ENCODE results near the gene KCNB1.

DNA sequence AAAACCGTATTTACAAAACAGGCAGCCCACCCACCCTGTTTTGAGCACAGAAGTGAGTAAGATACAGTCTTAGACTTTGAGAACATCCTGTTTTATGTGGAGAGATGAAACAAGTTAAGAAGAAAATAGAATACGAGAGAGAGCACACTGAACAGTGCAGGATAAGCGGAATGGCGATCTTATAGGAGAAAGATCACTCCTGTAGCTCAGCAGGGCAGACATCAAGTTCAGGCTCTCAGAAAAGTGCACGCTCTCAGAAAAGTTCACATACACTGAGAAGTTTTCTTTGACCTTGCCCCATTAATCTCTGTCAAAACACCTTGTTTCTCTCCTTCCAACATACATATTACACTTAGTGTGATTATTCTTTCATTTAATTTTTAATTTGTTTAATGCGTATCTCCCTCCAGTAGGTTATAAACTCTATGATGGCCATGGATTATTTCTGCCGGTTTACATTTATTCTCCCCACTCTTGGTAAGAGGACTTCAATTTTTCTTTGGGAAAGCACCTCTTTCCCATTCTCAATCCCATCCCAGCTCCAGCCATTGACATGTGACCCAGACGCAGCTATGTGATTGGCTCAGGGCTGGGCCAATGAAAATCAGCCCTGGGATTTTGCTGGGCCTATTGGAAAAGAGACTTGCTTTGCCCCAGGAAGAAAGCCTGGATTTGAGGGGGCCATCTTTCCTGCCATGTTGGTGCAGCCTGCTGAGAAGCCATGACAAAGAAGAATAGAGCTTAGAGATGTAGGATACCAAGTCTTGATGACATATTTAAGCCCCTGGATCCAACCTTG is 16.2 kb downstream of the KCNB1 start:
- TF ChIP-seq, protein P1, sequence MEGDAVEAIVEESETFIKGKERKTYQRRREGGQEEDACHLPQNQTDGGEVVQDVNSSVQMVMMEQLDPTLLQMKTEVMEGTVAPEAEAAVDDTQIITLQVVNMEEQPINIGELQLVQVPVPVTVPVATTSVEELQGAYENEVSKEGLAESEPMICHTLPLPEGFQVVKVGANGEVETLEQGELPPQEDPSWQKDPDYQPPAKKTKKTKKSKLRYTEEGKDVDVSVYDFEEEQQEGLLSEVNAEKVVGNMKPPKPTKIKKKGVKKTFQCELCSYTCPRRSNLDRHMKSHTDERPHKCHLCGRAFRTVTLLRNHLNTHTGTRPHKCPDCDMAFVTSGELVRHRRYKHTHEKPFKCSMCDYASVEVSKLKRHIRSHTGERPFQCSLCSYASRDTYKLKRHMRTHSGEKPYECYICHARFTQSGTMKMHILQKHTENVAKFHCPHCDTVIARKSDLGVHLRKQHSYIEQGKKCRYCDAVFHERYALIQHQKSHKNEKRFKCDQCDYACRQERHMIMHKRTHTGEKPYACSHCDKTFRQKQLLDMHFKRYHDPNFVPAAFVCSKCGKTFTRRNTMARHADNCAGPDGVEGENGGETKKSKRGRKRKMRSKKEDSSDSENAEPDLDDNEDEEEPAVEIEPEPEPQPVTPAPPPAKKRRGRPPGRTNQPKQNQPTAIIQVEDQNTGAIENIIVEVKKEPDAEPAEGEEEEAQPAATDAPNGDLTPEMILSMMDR (IDR thresholded peaks at IDR 0.05) = no peak
- TF ChIP-seq POLR2A (IDR thresholded peaks at IDR 0.05) = no peak

All from uterus (tissue), 2 donors.